ENCODE results near the gene PADI6. TPM values are rescaled to one million over a fixed set of nuclear protein-coding genes. Genes with fewer than 3 reads are reported as not detected.
A peak's percentile ranks its signal among the peaks of the same experiment; 100 is the strongest.

Gene PADI6
- total and polyA plus RNA-seq, 9 of the 15 experiments (the other 6 are each of a cell fraction or from before 2014, with no cell fraction given): not detected

GRCh38 chr1:17360272-17360956, 11.6 kb upstream of the PADI6 start (continued):
- TF ChIP-seq CHD7 (IDR thresholded peaks at IDR 0.05; ENCODE audit: low read depth, low read length): no peak
- TF ChIP-seq CEBPG (CRISPR knock-in tag; IDR thresholded peaks at IDR 0.05): no peak
- TF ChIP-seq CEBPG (tag; conservative IDR thresholded peaks at IDR 0.05 in 1 of 2, IDR thresholded peaks at IDR 0.05 in 1 of 2): no peak
- TF ChIP-seq BDP1 (IDR thresholded peaks at IDR 0.05; ENCODE audit: insufficient read depth, insufficient read length): no peak
- peak; percentile 100 for TF ChIP-seq ZNF589 (CRISPR knock-in tag; IDR thresholded peaks at IDR 0.05; ENCODE audit: low read depth)
- 0 out of 2 replicates have a peak, but pooled peaks have one; percentile 23 for TF ChIP-seq NFATC3 (IDR thresholded peaks at IDR 0.05)
- TF ChIP-seq, protein P1, sequence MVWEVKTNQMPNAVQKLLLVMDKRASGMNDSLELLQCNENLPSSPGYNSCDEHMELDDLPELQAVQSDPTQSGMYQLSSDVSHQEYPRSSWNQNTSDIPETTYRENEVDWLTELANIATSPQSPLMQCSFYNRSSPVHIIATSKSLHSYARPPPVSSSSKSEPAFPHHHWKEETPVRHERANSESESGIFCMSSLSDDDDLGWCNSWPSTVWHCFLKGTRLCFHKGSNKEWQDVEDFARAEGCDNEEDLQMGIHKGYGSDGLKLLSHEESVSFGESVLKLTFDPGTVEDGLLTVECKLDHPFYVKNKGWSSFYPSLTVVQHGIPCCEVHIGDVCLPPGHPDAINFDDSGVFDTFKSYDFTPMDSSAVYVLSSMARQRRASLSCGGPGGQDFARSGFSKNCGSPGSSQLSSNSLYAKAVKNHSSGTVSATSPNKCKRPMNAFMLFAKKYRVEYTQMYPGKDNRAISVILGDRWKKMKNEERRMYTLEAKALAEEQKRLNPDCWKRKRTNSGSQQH (CRISPR knock-in tag; IDR thresholded peaks at IDR 0.05): peak; percentile 99
- peak; percentile 95 for TF ChIP-seq ARID1B (IDR thresholded peaks at IDR 0.05)
- peak; percentile 97 for TF ChIP-seq TEAD2 (tag; IDR thresholded peaks at IDR 0.05)
- TF ChIP-seq SMC3 (conservative IDR thresholded peaks at IDR 0.05; ENCODE audit: insufficient read depth, low read depth, low read length): no peak
- TF ChIP-seq ATF1 (CRISPR knock-in tag; IDR thresholded peaks at IDR 0.05): no peak
- TF ChIP-seq ATF1 (tag; IDR thresholded peaks at IDR 0.05): peak; percentile 86
- TF ChIP-seq KLF16 (IDR thresholded peaks at IDR 0.05): peak; percentile 83
- TF ChIP-seq PRPF4 (IDR thresholded peaks at IDR 0.05; ENCODE audit: insufficient read depth, low read depth, low read length, poor library complexity, severe bottlenecking): no peak
- TF ChIP-seq ZNF384 (IDR thresholded peaks at IDR 0.05; ENCODE audit: low read depth, low read length): peak; percentile 95
- no peak for TF ChIP-seq NR3C1 (CRISPR knock-in tag; IDR thresholded peaks at IDR 0.05)
- no peak for TF ChIP-seq SMARCC2 (IDR thresholded peaks at IDR 0.05; ENCODE audit: low read depth)
